NCI-H446 treated with DMSO at 0.1 percent for 48 hours (cell line): ENCODE results near the gene TUBG2.
"Not testable (repeated sequence)": the region's sequence is repeated elsewhere in the genome, so short reads cannot be mapped to it uniquely, and the experiment has no call there.

Source experiments
- DNase-seq: peaks from one replicate; lab custom pipeline; 2025; lab: John Stamatoyannopoulos, UW

Gene TUBG2

GRCh38 chr17:42655528-42655927 lies 3.6 kb upstream of the TUBG2 start:
- no peak for DNase-seq

- no peak for DNase-seq
Observed at GRCh38 chr17:42657824-42658588, 1.1 kb upstream of the TUBG2 start.

GRCh38 chr17:42659932-42660274 lies 819 bp downstream of the TUBG2 start:
- DNase-seq: not testable (repeated sequence)

- no peak for DNase-seq
Observed at GRCh38 chr17:42660692-42661345, 1.7 kb downstream of the TUBG2 start.

GRCh38 chr17:42665581-42666001 lies 6.5 kb downstream of the TUBG2 start:
- no peak for DNase-seq

- DNase-seq: not testable (repeated sequence)
Observed at GRCh38 chr17:42666126-42666525, 7.0 kb downstream of the TUBG2 start.

GRCh38 chr17:42667088-42667951 lies 8.2 kb downstream of the TUBG2 start:
- DNase-seq: no peak

- no peak for DNase-seq
Observed at GRCh38 chr17:42669705-42669976, 10.6 kb downstream of the TUBG2 start.

- no peak for DNase-seq
Observed at GRCh38 chr17:42669977-42670788, 11.1 kb downstream of the TUBG2 start.

GRCh38 chr17:42670789-42671657 lies 11.9 kb downstream of the TUBG2 start:
- no peak for DNase-seq

- DNase-seq: no peak
Observed at GRCh38 chr17:42672038-42672437, 13.0 kb downstream of the TUBG2 start.

GRCh38 chr17:42673266-42673884 lies 14.3 kb downstream of the TUBG2 start:
- DNase-seq: no peak

GRCh38 chr17:42673885-42674754 lies 15.0 kb downstream of the TUBG2 start:
- DNase-seq: no peak

- DNase-seq: no peak
Observed at GRCh38 chr17:42674755-42675347, 15.8 kb downstream of the TUBG2 start.

GRCh38 chr17:42675348-42675964 lies 16.4 kb downstream of the TUBG2 start:
- DNase-seq: no peak

- no peak for DNase-seq
Observed at GRCh38 chr17:42675965-42676423, 16.9 kb downstream of the TUBG2 start.

- DNase-seq: no peak
Observed at GRCh38 chr17:42676424-42677011, 17.4 kb downstream of the TUBG2 start, which contains the start of gene PLEKHH3. Gene PLEKHH3, minus strand, starts transcription at chr17:42676994. Its CDS starts 431 bp downstream, at chr17:42676563.
